ENCODE data around the gene FECH. TPM values are rescaled to one million over a fixed set of nuclear protein-coding genes. Genes with fewer than 3 reads are reported as not detected.
"Not testable (repeated sequence)": the region's sequence is repeated elsewhere in the genome, so short reads cannot be mapped to it uniquely, and the experiment has no call there.

The FECH gene
- total RNA-seq, 1 donor from 2014 or later, result 21.9 TPM

DNA sequence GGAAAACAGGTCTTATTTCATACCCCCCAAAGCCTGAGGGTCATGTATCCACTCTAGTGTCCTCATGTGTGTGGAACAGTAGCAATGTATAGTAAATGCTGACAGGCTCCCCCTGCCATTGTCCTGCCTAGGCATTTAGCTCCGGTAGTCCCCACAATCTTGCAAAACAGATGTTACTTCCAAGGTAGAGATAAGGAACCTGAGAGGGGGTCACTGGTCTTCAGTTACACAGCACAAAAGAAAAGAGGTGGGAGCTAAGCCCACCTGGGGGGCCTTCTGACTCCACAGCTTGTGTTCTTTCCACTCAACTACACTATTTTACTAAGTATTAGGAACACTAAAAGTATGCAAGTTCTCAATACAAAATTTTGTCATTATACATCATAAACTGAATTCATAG, 17.4 kb upstream of the FECH start:
- no peaks in the 10 kb centered on the region for H3K4me1 Mint-ChIP-seq (ENCODE audit: low read depth)
- H3K27ac Mint-ChIP-seq, result no peak overlapping the region
- DNase-seq (ENCODE audit: low spot score), result no peak
- intact Hi-C loops (cut with micrococcal nuclease), result no loop called here
- H3K4me3 Mint-ChIP-seq (ENCODE audit: low read depth), result no peak overlapping the region
- peaks cover 76% of the 10 kb centered on the region for H3K36me3 Mint-ChIP-seq (ENCODE audit: low read depth)
- H3K27me3 Mint-ChIP-seq (ENCODE audit: low read depth), result no peaks in the 10 kb centered on the region
- H3K9me3 Mint-ChIP-seq, result no peaks in the 10 kb centered on the region

DNA sequence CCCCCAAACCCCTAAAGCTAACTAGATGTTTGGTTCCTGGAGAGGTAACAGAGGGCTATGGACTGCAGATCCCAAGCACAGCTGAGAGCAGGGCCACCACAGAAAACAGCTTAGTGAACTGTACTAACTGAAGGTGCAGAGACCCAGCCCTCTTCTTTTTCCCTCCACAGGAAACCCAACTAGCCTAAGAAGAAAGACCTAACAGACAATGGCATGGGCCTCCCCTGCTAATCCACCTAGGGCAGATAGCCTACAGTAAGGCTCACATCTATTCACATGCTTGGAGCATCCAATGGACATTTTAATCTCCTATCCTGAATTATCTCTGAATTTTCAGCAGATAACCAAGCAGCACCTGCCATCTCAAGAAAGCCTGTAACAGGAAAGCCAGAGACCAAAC, 8.8 kb upstream of the FECH start:
- Mint-ChIP-seq H3K27me3 (ENCODE audit: low read depth) (no peaks in the 10 kb centered on the region), H3K4me1 (ENCODE audit: low read depth) (peaks cover 4% of the 10 kb centered on the region), H3K27ac (no peak overlapping the region), H3K36me3 (ENCODE audit: low read depth) (peaks cover 27% of the 10 kb centered on the region), H3K9me3 (no peaks in the 10 kb centered on the region), H3K4me3 (ENCODE audit: low read depth) (no peak overlapping the region)
- DNase-seq (ENCODE audit: low spot score), result no peak
- intact Hi-C loops (cut with micrococcal nuclease), result no loop called here

DNA sequence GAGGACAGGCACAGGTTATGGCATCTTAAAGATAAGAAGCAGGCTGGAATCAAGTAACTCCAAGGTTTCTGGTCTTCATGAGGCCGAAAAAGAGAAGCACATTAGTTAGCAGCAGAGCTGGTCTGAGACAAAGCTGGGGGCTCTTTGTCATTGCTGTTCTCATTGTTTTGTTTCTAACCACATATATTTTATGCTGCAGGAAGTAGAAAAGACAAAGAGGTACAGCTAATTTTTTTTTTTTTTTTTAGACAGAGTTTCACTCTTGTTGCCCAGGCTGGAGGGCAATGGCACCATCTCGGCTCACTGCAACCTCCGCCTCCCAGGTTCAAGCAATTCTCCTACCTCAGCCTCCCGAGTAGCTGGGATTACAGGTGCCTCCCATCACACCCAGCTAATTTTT, 6.2 kb upstream of the FECH start:
- H3K4me3 Mint-ChIP-seq (ENCODE audit: low read depth); H3K9me3 Mint-ChIP-seq; H3K4me1 Mint-ChIP-seq (ENCODE audit: low read depth); H3K27me3 Mint-ChIP-seq (ENCODE audit: low read depth); DNase-seq (ENCODE audit: low spot score); H3K36me3 Mint-ChIP-seq (ENCODE audit: low read depth); H3K27ac Mint-ChIP-seq; intact Hi-C loops (cut with micrococcal nuclease): not testable (repeated sequence)

DNA sequence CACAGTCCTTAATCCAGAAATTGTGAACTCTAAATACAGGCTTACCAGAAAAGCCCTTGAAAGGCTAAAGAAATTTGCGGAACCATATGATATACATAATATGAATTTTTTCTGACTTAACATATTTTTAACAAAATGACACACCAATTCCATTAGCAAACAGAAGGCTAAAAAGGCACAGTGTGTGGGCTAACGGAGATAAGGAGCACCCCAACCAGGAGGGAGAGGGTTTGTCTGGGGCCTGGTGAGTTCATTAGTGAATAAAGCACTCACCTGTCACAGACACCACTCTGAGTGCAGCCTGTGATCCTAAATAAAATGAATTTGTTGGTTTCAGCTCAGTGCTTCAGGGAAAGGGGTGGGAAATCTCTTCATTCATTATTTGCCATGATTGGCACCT, 2.7 kb upstream of the FECH start:
- peaks cover 18% of the 10 kb centered on the region for H3K4me1 Mint-ChIP-seq (ENCODE audit: low read depth)
- no peaks in the 10 kb centered on the region for H3K9me3 Mint-ChIP-seq
- no peak overlapping the region for H3K27ac Mint-ChIP-seq
- no peaks in the 10 kb centered on the region for H3K36me3 Mint-ChIP-seq (ENCODE audit: low read depth)
- no peaks in the 10 kb centered on the region for H3K27me3 Mint-ChIP-seq (ENCODE audit: low read depth)
- no peak for DNase-seq (ENCODE audit: low spot score)
- intact Hi-C loops (cut with micrococcal nuclease), result loop anchor here (10.0 kb wide), 1 partner anchor 934 kb away; the partner anchor contains the start of gene WDR7
- H3K4me3 Mint-ChIP-seq (ENCODE audit: low read depth), result no peak overlapping the region

DNA sequence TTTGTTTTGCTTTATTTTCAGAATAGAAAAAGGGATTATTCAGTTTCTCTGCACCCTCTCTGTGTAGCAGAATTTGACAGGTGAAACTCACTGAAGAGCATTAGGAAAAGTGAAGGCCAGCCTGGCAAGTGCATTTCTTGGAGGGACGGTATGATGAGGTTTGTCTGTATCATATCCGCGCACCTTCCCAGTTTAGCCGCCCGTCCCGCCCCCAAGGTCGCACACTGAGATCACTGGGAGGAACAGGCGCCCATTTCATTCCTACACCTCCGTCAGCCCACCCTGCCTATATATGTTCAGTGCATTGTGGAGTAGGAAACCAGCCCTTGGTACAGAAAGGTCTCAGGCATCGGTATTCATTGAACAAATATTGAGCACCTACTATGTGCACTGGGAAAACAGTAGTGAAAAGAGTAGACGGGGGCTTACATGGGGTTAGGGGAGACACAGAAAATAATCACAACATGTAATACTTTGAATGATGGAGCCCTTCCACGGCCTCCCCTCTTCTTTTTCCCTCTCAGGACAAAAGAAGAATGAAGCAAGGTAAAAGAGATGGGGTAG, 678 bp upstream of the FECH start:
- Mint-ChIP-seq H3K27ac (peak overlapping the region; percentile 67), H3K27me3 (ENCODE audit: low read depth) (no peaks in the 10 kb centered on the region), H3K4me3 (ENCODE audit: low read depth) (peak overlapping the region; percentile 87), H3K9me3 (no peaks in the 10 kb centered on the region), H3K4me1 (ENCODE audit: low read depth) (peaks cover 16% of the 10 kb centered on the region), H3K36me3 (ENCODE audit: low read depth) (peaks cover 4% of the 10 kb centered on the region)
- no peak for DNase-seq (ENCODE audit: low spot score)
- intact Hi-C loops (cut with micrococcal nuclease), result loop anchor here (10.0 kb wide), 1 partner anchor 932 kb away; the partner anchor contains the start of gene WDR7

DNA sequence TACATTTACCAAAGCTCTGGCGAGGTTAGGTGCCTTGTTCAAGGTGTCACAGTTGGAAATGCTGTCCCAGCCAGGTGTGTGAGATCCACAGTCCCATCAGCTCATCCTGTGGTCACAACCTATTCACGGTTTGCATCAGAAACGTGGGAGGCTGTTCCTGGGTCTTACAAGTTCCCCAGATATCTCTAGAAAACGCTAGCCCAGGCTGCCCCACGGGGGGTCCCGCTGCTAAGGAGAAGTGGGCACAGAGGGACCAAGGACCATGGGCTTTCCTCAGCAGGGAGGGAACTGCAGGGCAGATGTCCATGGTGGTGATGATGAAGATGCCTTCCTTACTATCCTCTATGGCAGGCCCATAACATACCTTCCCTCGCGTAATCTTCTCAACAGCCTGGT, 649 bp downstream of the FECH start:
- Mint-ChIP-seq H3K4me1 (ENCODE audit: low read depth) (peaks cover 20% of the 10 kb centered on the region), H3K27me3 (ENCODE audit: low read depth) (no peaks in the 10 kb centered on the region), H3K4me3 (ENCODE audit: low read depth) (peak overlapping the region; percentile 87), H3K36me3 (ENCODE audit: low read depth) (peaks cover 9% of the 10 kb centered on the region), H3K27ac (peak overlapping the region; percentile 67), H3K9me3 (no peaks in the 10 kb centered on the region)
- no peak for DNase-seq (ENCODE audit: low spot score)
- intact Hi-C loops (cut with micrococcal nuclease), result loop anchor here (1.0 to 10.0 kb wide), 2 partner anchors 35 to 931 kb away; partner anchors contain the start of genes NARS1 and WDR7

DNA sequence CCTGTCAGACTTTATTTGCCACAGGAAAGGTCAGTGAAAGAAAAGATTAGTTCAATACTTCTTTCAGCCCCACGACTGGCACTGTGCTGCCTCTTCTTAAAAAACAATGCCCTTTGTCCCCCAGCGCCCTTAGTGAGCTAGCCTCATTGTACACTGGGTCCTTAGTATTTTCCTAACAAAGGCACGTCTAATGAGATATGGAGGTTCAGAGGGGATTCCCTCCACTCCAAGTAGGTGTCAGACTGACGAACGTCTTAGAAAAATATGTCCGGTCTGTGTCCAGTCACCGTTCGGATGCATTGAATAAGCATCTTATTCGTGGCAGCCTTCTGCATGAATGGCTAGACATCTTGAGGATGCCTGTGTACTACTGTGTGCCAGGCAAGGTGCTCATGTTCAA, 1.1 kb downstream of the FECH start:
- intact Hi-C loops (cut with micrococcal nuclease), result loop anchor here (10.0 kb wide), 1 partner anchor 931 kb away; the partner anchor contains the start of gene WDR7
- H3K36me3 Mint-ChIP-seq (ENCODE audit: low read depth), result peaks cover 12% of the 10 kb centered on the region
- H3K9me3 Mint-ChIP-seq, result no peaks in the 10 kb centered on the region
- peak overlapping the region; percentile 87 for H3K4me3 Mint-ChIP-seq (ENCODE audit: low read depth)
- peaks cover 20% of the 10 kb centered on the region for H3K4me1 Mint-ChIP-seq (ENCODE audit: low read depth)
- H3K27ac Mint-ChIP-seq, result no peak overlapping the region
- no peak for DNase-seq (ENCODE audit: low spot score)
- no peaks in the 10 kb centered on the region for H3K27me3 Mint-ChIP-seq (ENCODE audit: low read depth)

DNA sequence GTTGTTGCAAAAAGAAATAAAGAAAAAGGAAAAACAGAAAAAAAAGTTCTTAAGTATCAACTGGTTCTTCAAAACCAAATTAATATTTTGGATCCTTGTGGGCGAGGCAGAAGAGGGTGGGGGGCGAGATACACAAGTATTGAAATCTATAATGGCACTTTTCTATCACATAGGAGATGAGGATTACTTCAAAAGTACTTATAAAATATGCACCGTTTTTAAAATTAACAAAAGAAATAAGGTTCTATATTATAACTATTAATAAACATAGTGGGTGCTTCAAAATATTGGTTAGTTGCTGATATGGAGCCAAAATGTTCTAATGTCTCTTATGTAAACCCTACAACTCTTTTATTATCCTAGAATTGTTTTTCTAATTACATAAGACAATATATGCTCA, 2.1 kb downstream of the FECH start:
- Mint-ChIP-seq H3K4me3 (ENCODE audit: low read depth) (peak overlapping the region; percentile 17), H3K27me3 (ENCODE audit: low read depth) (no peaks in the 10 kb centered on the region), H3K4me1 (ENCODE audit: low read depth) (peaks cover 27% of the 10 kb centered on the region), H3K36me3 (ENCODE audit: low read depth) (peaks cover 19% of the 10 kb centered on the region), H3K27ac (no peak overlapping the region), H3K9me3 (no peaks in the 10 kb centered on the region)
- intact Hi-C loops (cut with micrococcal nuclease), result loop anchor here (10.0 kb wide), 1 partner anchor 930 kb away; the partner anchor contains the start of gene WDR7
- DNase-seq (ENCODE audit: low spot score), result no peak

DNA sequence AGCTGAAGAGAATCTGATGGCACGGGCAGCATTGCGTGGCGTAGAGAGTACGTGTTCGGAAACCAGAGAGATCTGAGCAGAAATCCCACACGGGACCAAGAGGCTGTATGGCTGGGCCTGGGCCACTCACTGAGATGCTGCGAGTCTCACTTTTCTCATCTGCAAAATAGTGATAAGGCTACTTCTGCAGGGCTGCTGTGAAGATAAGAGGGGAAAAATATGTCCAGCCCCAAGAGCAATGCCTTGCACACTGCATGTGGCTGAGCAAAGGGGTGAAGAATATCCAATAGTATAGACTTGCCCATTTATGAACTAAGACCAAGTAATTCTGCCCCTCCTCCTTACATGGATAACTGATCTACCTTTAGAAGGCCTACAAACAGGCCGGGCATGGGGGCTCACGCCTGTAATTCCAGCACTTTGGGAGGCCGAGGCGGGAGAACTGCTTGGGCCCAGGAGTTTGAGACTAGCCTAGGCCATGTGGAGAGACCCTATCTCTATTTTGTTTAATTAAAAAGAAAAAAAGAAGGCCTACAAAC, 3.1 kb downstream of the FECH start:
- no peaks in the 10 kb centered on the region for H3K9me3 Mint-ChIP-seq
- no peak overlapping the region for H3K27ac Mint-ChIP-seq
- intact Hi-C loops (cut with micrococcal nuclease), result loop anchor here (10.0 kb wide), 1 partner anchor 929 kb away; the partner anchor contains the start of gene WDR7
- H3K27me3 Mint-ChIP-seq (ENCODE audit: low read depth), result no peaks in the 10 kb centered on the region
- peaks cover 27% of the 10 kb centered on the region for H3K4me1 Mint-ChIP-seq (ENCODE audit: low read depth)
- peaks cover 22% of the 10 kb centered on the region for H3K36me3 Mint-ChIP-seq (ENCODE audit: low read depth)
- no peak for DNase-seq (ENCODE audit: low spot score)
- H3K4me3 Mint-ChIP-seq (ENCODE audit: low read depth), result no peak overlapping the region

DNA sequence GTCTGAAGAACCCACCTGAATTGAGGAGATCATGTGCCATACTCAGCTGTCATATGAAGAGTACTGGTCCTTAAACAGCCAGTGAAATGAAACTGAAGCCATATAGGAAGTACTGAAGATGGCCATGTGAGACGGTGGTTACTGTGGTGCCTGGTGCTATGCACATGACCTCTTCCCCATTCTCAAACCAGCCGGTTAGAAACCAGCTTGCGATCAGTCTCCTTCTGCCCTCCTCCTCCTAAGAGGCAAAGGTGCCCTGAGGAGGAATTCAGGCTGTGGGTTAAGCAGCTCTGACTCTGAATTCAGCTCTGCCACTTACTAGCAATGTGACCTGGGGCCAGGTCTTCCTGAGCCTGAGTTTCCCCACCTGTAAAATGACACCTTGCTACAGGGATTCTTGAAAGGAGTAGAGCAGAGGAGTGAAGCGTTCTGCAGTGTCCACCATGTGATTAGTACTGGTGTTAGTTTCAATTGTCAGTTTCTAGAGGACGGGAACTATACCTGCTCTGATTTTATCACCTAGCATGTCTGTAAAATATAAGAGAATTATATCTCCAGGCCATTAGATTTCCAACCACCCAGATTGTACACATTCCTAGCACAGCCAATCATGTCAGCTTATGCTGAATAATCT, 5.1 kb downstream of the FECH start:
- Mint-ChIP-seq H3K4me3 (ENCODE audit: low read depth) (no peak overlapping the region), H3K27ac (no peak overlapping the region), H3K27me3 (ENCODE audit: low read depth) (no peaks in the 10 kb centered on the region), H3K36me3 (ENCODE audit: low read depth) (peaks cover 33% of the 10 kb centered on the region), H3K4me1 (ENCODE audit: low read depth) (peaks cover 25% of the 10 kb centered on the region), H3K9me3 (no peaks in the 10 kb centered on the region)
- DNase-seq (ENCODE audit: low spot score), result no peak
- intact Hi-C loops (cut with micrococcal nuclease), result loop anchor here (10.0 kb wide), 1 partner anchor 927 kb away; the partner anchor contains the start of gene WDR7

DNA sequence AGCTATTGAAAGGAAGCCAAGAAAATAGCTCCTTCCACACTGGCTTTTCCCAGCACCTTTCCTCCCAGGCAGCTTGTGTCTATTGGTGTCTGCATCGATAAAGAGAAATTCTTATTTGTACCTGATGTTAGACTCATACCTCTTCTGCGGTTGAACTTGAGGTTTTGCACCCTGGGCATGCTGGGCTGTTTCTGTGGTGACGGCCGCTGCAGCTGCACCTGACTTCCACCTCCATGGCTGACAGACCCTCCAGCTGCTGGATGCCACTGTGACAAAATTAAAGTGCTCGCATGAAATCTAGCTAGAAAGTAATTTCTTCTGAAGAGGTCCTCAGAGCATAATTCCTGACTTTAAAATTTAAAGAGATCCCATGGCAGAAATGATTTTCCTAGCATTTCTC, 6.6 kb downstream of the FECH start:
- intact Hi-C loops (cut with micrococcal nuclease), result loop anchor here (10.0 kb wide), 1 partner anchor 925 kb away; the partner anchor contains the start of gene WDR7
- no peak overlapping the region for H3K4me3 Mint-ChIP-seq (ENCODE audit: low read depth)
- no peaks in the 10 kb centered on the region for H3K27me3 Mint-ChIP-seq (ENCODE audit: low read depth)
- H3K27ac Mint-ChIP-seq, result no peak overlapping the region
- peaks cover 38% of the 10 kb centered on the region for H3K36me3 Mint-ChIP-seq (ENCODE audit: low read depth)
- no peaks in the 10 kb centered on the region for H3K9me3 Mint-ChIP-seq
- H3K4me1 Mint-ChIP-seq (ENCODE audit: low read depth), result peaks cover 15% of the 10 kb centered on the region
- no peak for DNase-seq (ENCODE audit: low spot score)

DNA sequence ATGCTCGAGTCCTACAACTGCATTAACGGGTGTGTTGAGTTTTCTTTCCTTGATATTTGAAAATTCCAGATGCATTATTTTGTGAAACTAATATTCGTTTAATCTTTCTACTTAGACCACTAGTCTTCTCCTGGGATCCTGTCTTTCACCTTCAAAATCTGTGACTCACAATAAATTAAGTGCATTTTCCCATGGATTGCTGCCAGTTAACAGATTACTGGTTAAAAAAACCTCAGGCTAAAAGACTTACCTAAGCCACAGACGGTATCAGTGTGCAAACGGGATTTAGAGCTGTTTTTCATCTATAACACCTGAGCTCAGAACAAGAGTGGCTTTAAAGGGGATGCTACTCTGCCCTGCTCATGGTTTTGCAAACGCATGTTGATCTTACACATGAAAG, 10.2 kb downstream of the FECH start:
- DNase-seq (ENCODE audit: low spot score), result no peak
- Mint-ChIP-seq H3K36me3 (ENCODE audit: low read depth) (peaks cover 33% of the 10 kb centered on the region), H3K9me3 (no peaks in the 10 kb centered on the region), H3K4me1 (ENCODE audit: low read depth) (peaks cover 10% of the 10 kb centered on the region), H3K27me3 (ENCODE audit: low read depth) (no peaks in the 10 kb centered on the region), H3K27ac (no peak overlapping the region), H3K4me3 (ENCODE audit: low read depth) (no peak overlapping the region)
- intact Hi-C loops (cut with micrococcal nuclease), result no loop called here

DNA sequence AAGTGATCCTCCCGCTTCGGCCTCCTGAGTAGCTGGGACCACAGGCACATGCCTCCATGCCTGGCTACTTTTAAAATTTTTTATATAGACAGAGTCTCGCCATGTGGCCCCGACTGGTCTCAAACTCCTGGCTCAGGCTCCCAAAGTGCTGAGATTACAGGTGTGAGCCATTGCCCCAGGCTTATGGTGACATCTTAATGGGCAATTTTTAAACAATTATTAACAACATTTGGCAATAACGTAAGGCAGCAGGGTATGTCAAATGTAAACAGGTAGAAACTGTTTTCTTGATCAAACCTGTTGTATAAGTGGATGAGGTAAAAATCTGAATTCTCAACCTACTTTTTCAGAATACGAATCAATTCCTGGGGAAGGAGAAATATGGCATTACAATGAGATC, 11.0 kb downstream of the FECH start:
- Mint-ChIP-seq H3K4me3 (ENCODE audit: low read depth) (no peak overlapping the region), H3K27me3 (ENCODE audit: low read depth) (no peaks in the 10 kb centered on the region), H3K36me3 (ENCODE audit: low read depth) (peaks cover 35% of the 10 kb centered on the region), H3K4me1 (ENCODE audit: low read depth) (peaks cover 7% of the 10 kb centered on the region), H3K9me3 (no peaks in the 10 kb centered on the region), H3K27ac (no peak overlapping the region)
- intact Hi-C loops (cut with micrococcal nuclease), result no loop called here
- no peak for DNase-seq (ENCODE audit: low spot score)
